ENCODE data around the gene MMP13.
"Not testable (repeated sequence)": the region's sequence is repeated elsewhere in the genome, so short reads cannot be mapped to it uniquely, and the experiment has no call there.

The MMP13 gene

GRCh38 chr11:102955624-102956023 is at the start of gene MMP13:
Gene MMP13, minus strand, starts transcription at chr11:102955732. Its CDS starts 27 bp downstream, at chr11:102955705.
- DNase-seq (ENCODE audit: low read depth): no peak

DNA sequence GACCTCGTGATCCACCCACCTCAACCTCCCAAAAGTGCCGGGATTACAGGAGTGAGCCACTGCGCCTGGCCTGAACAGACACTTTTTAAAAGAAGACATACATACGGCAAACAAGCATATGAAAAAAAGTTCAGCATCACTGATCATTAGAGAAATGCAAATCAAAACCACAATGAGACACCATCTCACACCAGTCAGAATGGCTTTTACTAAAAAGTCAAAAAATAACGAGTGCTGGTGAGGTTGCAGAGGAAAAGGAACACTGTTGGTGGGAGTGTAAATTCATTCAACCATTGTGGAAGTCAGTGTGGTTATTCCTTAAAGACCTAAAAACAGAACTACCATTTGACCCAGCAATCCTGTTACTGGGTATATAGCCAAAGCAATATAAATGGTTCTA is 48.7 kb upstream of the MMP13 start:
- DNase-seq (ENCODE audit: low read depth): not testable (repeated sequence)

DNA sequence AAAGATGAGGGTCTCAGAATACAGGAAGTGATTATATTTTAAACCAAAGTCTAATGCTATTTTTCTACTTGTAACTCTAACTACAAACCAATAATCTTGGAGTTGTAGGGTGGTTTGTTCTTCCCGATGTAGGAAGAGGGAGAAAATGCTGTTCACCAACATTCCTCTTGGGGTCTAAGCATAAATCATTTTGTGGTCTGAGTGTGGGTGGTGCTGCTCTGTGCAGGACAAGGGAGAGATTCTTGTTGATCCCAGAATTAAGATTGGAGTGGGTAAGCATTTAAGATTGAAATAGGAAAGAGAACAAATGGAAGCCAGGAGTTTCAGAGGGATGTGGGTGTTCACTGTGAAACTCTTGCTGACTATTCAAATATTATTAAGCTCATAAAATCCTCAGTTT is 38.6 kb upstream of the MMP13 start:
- DNase-seq (ENCODE audit: low read depth): no peak

- no peak for DNase-seq (ENCODE audit: low read depth)
Observed at GRCh38 chr11:102991776-102992175, 36.2 kb upstream of the MMP13 start.

DNA sequence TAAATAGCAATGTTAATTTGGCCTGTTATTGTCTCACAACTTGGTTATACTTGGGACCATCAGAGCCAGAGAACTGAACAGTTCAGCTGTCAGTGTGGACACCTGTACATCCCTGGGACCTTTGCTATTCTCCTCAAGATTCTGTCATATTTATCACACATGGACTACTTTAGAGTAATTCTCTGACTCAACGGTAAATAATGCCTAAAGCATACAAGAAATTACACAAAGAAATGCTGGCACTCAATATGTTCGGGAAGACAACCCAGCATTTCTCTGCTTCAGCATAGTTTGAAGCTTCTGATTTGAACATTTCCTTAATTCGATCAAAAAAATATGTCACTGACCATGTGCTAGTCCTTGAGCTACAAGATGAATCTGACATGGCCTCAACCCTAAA is 34.6 kb upstream of the MMP13 start:
- DNase-seq (ENCODE audit: low read depth): no peak

- no peak for DNase-seq (ENCODE audit: low read depth)
Observed at GRCh38 chr11:102989379-102990047, 34.0 kb upstream of the MMP13 start.

- DNase-seq (ENCODE audit: low read depth): no peak
Observed at GRCh38 chr11:102986815-102987214, 31.3 kb upstream of the MMP13 start.

DNA sequence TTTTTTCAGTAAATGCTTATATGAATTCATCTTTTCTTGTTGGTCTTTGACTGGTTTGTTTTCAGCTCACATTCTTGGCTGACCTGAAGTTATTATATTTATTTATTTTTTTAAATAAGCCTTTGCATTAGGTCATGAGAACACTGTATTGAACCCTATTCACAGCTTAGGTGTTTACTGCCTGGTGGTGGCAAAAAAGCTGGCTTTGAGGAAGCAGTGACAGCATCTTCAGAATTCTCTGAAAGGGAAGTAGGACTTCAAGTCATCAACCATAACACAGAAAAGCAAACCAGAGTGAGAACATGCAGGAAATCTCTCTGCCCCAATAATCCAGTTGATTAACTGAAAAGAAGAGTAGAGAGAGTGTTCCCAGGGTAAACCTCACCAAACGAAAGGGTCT is 30.3 kb upstream of the MMP13 start:
- no peak for DNase-seq (ENCODE audit: low read depth)

- no peak for DNase-seq (ENCODE audit: low read depth)
Observed at GRCh38 chr11:102983486-102983885, 28.0 kb upstream of the MMP13 start.

DNA sequence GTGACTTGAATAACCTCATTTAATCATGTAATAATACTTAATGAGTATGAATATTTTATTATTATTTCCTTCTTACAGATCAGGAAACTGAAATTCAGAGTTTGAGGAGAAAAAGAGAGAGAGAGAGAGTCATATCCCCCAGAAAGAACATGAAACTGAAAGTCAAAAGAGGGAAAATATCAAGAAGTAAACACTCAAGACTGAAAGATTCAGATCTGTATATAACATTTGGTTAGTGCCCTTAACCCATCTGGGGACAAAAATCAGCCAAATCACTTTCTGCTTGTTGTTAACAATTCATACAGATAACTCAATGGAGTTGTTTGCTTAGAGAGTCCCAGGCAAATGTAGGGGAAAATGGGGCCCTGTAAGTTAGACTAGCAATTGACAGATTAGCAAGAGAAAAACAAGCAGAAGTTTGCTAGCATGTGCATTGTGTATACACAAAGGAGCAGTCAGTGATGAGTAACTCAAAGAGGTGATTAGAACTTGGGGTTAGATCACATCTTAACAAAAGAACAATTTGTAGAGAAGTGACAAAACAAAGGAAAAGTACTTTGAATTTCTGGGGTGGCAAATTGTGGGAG is 25.9 kb upstream of the MMP13 start:
- DNase-seq (ENCODE audit: low read depth): no peak

GRCh38 chr11:102974552-102975280 is 19.2 kb upstream of the MMP13 start:
- no peak for DNase-seq (ENCODE audit: low read depth)

DNA sequence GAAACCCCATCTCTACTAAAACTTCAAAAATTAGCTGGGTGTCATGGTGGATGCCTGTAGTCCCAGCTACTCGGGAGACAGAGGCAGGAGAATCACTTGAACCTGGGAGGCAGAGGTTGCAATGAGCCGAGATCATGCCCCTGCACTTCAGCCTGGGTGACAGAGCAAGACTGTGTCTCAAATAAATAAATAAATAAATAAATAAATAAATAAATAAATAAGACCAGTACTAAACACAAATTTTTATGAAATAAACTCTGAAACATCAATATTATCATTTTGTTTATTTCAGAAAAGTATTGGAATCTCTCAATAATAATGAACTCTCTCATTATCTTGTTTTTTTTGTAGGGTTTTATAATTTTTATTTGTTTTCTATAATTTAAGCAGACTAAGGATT is 18.2 kb upstream of the MMP13 start:
- not testable (repeated sequence) for DNase-seq (ENCODE audit: low read depth)

- no peak for DNase-seq (ENCODE audit: low read depth)
Observed at GRCh38 chr11:102972853-102973252, 17.3 kb upstream of the MMP13 start.

- DNase-seq (ENCODE audit: low read depth): no peak
Observed at GRCh38 chr11:102971766-102972165, 16.2 kb upstream of the MMP13 start.

GRCh38 chr11:102967497-102967896 is 12.0 kb upstream of the MMP13 start:
- no peak for DNase-seq (ENCODE audit: low read depth)

DNA sequence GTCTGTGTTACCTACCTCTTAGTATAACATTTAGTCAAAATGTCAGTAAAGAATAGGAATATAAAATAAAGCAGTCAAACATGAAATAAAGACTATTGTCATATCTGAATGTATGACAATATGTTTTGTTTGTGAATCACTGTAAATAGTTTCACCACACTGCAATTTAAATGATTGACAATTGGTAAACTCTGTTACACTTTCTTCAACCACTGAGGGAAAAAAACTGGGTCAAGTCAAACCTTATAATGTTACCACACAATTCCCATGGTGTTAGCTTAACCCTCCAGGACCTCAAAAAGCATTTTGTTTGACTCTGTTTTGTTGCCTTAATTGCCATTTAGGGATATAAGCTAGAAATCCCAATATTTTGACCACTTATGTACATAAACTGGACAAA is 10.5 kb upstream of the MMP13 start:
- DNase-seq (ENCODE audit: low read depth): no peak

- DNase-seq (ENCODE audit: low read depth): no peak
Observed at GRCh38 chr11:102964867-102965266, 9.3 kb upstream of the MMP13 start.

GRCh38 chr11:102957953-102958352 is 2.4 kb upstream of the MMP13 start:
- no peak for DNase-seq (ENCODE audit: low read depth)

GRCh38 chr11:102950622-102951081 is 4.9 kb downstream of the MMP13 start:
- DNase-seq (ENCODE audit: low read depth): no peak

DNA sequence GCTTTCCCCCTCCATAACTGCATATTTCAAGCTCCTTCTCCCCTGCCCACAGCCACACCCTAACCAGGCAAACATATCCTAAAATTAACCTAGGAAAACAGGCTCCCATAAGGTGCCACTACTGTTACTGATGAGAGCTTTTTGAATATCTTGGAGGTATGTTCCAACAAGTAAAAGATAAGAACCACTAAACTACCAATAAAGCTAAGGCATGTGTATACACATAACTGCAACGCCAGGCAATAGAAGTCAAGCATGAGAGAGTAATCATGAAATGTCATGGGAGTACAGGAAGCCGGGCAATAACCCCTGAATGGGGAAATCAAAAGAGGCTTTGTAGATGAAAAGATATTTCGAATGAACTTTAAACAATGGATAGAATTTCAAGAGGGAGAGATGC is 9.3 kb downstream of the MMP13 start:
- no peak for DNase-seq (ENCODE audit: low read depth)

DNA sequence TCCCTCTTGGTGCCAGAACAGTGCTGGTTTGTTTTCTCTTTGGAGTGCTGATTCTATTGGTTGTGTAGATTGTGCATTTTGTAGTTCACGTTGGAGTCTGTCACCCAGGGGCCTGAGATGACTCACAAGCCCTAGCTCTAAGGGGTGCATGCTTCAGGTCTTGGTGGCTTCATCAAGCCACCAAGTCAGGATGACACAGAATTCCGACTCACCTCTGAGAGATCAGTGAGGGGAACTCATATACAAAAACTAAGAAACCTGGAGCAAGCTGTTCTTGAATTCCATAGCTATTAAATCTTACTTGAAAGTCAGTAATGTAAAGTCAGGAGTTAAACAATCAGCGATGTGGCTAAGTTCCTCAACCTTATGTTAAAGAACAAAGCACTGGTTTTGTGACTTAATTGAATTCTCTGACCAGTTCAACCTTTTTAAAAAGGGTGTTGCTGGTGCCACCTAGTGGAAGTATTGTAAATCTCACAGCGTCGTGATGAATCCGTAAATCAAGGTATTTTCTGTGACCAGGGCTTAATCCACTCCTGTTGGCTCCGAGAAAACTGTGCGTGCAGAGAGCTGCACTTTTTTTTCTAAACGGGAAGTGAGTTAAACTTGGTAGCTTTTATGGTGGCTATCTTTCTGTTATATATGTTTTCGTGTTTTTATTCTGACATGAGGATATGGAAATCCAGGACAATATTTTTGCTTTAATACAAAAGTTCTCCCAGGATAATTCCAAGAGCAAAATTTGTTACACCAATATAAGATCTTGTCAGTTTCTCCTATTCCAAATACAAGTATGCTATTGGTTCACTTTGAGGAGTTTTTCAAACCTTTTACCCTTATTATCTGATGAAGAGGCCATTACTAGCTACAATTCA is 14.6 kb downstream of the MMP13 start:
- DNase-seq (ENCODE audit: low read depth): peak; percentile 1

DNA sequence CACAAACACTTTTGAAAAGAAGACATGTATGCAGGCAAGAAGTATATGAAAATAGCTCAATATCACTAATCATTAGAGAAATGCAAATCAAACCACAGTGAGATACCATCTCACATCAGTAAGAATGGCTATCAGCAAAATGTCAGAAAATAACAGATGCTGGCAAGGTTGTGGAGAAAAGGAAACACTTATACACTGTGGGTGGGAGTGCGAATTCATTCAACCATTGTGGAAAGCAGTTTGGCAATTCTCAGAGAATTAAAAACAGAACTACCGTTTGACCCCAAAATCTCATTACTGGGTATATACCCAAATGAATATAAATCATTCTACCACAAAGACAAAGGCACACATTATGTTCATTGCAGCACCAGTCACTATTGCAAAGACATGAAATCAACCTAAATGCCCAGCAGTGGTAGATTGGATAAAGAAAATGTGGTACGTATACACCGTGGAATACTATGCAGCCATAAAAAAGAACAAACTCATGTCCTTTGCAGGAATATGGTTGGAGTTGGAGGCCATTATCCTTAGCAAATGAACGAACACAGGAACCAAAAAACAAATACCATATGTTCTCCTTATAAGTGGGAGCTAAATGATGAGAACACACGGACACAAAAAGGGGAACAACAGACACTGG is 18.5 kb downstream of the MMP13 start:
- DNase-seq (ENCODE audit: low read depth): no peak

Data from stimulated activated CD8-positive, alpha-beta memory T cell treated with anti-CD3 and anti-CD28 coated beads, Interleukin-4, amount 100 ng/mL, for 24 hours (primary cell).